Neutrophil (primary cell): Measurements from ENCODE around the gene FAM221B.

ENCODE experiments used
- H3K27ac ChIP-seq: fragments of 200-600 bp; sonication (generic); 2 replicates; pipeline ENCODE4 v1.5.1; 2016; ENCODE audit warnings: mild to moderate bottlenecking, moderate library complexity
- H3K27me3 ChIP-seq: fragments of 200-600 bp; sonication (generic); 2 replicates; pipeline ENCODE4 v1.6.0; 2016; ENCODE audit warnings: mild to moderate bottlenecking
- H3K36me3 ChIP-seq: fragments of 200-600 bp; sonication (generic); 2 replicates; pipeline ENCODE4 v1.5.1; 2017
- H3K4me1 ChIP-seq, 2 experiments: fragments of 200-600 bp in 1 of 2; sonication (generic) in 1 of 2; 1 replicate in 1 of 2; 2 replicates in 1 of 2; pipeline versions ENCODE4 v1.5.1 to v1.6.1; 2013 to 2016; ENCODE audit warnings: low read depth in 1 of 2, low read length in 1 of 2, mild to moderate bottlenecking in 1 of 2, moderate library complexity in 1 of 2; ENCODE audit not compliant: control insufficient read depth in 1 of 2, insufficient read depth in 1 of 2
- H3K4me3 ChIP-seq, 2 experiments: fragments of 200-600 bp in 1 of 2; sonication (generic) in 1 of 2; 1 replicate in 1 of 2; 2 replicates in 1 of 2; pipeline ENCODE4 v1.5.1; 2013 to 2016; ENCODE audit warnings: low read depth in 1 of 2, low read length in 1 of 2, mild to moderate bottlenecking in 1 of 2, moderate library complexity in 1 of 2
- H3K9me3 ChIP-seq: fragments of 200-600 bp; sonication (generic); 2 replicates; pipeline ENCODE4 v1.5.1; 2016
- CTCF ChIP-seq: fragments of 200-600 bp; sonication (generic); IDR thresholded peaks from 2 replicates; pipeline ENCODE4 v1.5.1; 2016; ENCODE audit warnings: antibody characterized with exemption

The FAM221B gene

DNA sequence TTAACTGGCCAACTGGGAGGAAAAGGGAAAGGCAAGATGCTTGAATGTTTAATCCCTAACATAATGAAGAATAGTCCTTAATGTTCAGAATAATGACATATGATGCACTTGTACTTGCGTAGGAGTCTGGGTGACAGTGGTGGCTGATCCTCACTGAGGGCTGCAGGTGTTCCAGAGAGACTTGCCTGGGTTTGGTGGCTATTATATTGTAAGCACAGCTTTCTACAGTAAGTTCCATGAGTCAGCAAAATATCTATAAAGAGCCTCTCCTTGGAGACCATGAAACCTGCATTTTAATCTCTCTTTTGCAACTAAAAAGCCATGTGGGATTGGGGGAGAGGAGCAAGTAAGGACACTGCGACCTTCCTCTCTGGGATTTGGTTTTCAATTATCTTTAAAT is 39.0 kb downstream of the FAM221B start:
- H3K27ac ChIP-seq = no peak overlapping the region
- H3K4me3 ChIP-seq = no peak overlapping the region
- H3K36me3 ChIP-seq = no peaks in the 10 kb centered on the region
- peaks cover 36% of the 10 kb centered on the region for H3K27me3 ChIP-seq
- no peaks in the 10 kb centered on the region for H3K4me1 ChIP-seq
- TF ChIP-seq CTCF = no peak
- no peaks in the 10 kb centered on the region for H3K9me3 ChIP-seq

DNA sequence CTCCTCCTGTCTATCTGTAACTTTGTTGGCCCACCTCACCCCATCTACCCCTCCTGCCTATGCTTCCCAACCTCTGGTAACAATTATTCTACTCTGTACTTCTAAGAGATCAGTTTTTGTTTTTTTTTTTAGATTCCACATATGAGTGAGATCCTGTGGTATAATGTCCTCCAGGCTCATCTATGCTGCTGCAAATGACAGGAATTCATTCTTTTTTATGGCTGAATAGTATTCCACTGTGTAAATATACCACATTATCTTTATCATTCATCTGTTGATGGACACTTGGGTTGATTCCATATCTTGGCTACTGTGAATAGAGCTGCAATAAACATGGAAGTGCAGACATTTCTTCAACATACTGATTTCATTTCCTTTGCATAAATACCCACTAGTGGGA is 45.1 kb downstream of the FAM221B start:
- Histone ChIP-seq H3K4me3 (no peak overlapping the region), H3K4me1 (no peaks in the 10 kb centered on the region), H3K9me3 (no peaks in the 10 kb centered on the region), H3K27ac (no peak overlapping the region), H3K36me3 (no peaks in the 10 kb centered on the region), H3K27me3 (no peaks in the 10 kb centered on the region)
- TF ChIP-seq CTCF = no peak

DNA sequence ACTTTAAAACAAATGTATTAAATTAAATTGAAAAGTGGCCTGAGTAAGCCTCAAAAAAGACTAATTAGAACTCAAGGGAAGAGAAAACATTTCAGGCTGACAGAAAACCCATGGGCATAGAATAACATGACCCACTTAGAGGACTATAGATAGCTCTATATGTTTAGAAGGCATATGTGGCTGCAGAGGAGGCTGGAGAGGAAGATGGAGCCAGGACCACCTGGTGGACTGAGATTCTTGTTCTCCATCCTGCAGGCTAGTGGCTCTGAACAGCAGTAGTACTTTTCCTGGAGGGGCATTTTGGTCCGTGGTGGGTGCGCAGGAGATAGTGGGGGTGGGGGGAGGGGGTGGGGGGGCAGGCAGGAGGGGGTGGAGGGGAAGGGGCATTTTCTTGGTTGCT is 47.5 kb downstream of the FAM221B start:
- Histone ChIP-seq H3K9me3 (no peaks in the 10 kb centered on the region), H3K36me3 (no peaks in the 10 kb centered on the region), H3K27me3 (no peaks in the 10 kb centered on the region), H3K4me1 (peaks cover 0 to under 1% of the 10 kb centered on the region in 2 experiments), H3K4me3 (no peak overlapping the region), H3K27ac (no peak overlapping the region)
- no peak for TF ChIP-seq CTCF

DNA sequence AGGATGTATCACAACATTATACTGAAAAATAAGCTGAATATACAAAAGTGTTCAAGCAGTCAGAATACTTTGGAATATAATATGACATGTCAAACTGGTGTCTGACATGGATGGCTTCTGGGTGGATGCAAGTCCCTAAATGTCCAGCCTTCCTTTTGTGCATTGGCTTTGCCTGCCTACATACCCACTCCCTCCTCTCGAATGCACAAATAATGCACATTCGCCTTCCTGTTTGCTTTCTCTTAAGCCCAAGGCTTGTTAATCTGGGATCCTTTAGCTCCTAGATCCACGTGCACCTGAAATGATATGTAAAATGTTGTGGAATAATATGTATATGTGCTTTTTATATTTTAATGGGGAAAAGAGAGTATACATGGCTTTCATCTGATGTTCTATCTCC is 50.0 kb downstream of the FAM221B start:
- no peaks in the 10 kb centered on the region for H3K9me3 ChIP-seq
- no peak for TF ChIP-seq CTCF
- no peaks in the 10 kb centered on the region for H3K27me3 ChIP-seq
- no peaks in the 10 kb centered on the region for H3K36me3 ChIP-seq
- no peak overlapping the region for H3K27ac ChIP-seq
- H3K4me1 ChIP-seq = peaks cover 11 to 12% of the 10 kb centered on the region in 2 experiments
- H3K4me3 ChIP-seq = no peak overlapping the region

- Histone ChIP-seq H3K9me3 (no peaks in the 10 kb centered on the region), H3K36me3 (no peaks in the 10 kb centered on the region), H3K27me3 (no peaks in the 10 kb centered on the region), H3K27ac (no peak overlapping the region), H3K4me3 (no peak overlapping the region), H3K4me1 (peaks cover 18 to 20% of the 10 kb centered on the region in 2 experiments)
- TF ChIP-seq CTCF = no peak
Measured at GRCh38 chr9:35776018-35776417, 52.5 kb downstream of the FAM221B start.
